Osteocyte (in vitro differentiated cells): Measurements from ENCODE around the gene CEMIP. TPM values are rescaled to one million over a fixed set of nuclear protein-coding genes. Genes with fewer than 3 reads are reported as not detected.

ENCODE experiments used
- DNase-seq: peaks from one replicate; pipeline ENCODE4 v3.0.0; 2021; ENCODE audit warnings: mixed read lengths; ENCODE audit not compliant: unreplicated experiment; ENCODE audit errors: extremely low spot score
- H3K27ac Mint-ChIP-seq: one replicate; pipeline ENCODE4 v1.8.0; 2021; ENCODE audit warnings: mild to moderate bottlenecking, mixed read lengths; ENCODE audit not compliant: unreplicated experiment
- H3K27me3 Mint-ChIP-seq: one replicate; pipeline ENCODE4 v1.8.0; 2021; ENCODE audit warnings: mixed read lengths; ENCODE audit not compliant: unreplicated experiment
- H3K36me3 Mint-ChIP-seq: one replicate; pipeline ENCODE4 v1.8.0; 2021; ENCODE audit warnings: mixed read lengths; ENCODE audit not compliant: unreplicated experiment
- H3K4me1 Mint-ChIP-seq: one replicate; pipeline ENCODE4 v1.8.0; 2021; ENCODE audit warnings: mixed read lengths; ENCODE audit not compliant: unreplicated experiment
- H3K4me3 Mint-ChIP-seq: one replicate; pipeline ENCODE4 v1.8.0; 2021; ENCODE audit warnings: mild to moderate bottlenecking, moderate library complexity, mixed read lengths; ENCODE audit not compliant: unreplicated experiment
- H3K9me3 Mint-ChIP-seq: one replicate; pipeline ENCODE4 v1.8.0; 2021; ENCODE audit warnings: mixed read lengths; ENCODE audit not compliant: unreplicated experiment
- CTCF ChIP-seq: fragments of 200-600 bp; sonication (generic); IDR thresholded peaks from 2 replicates; pipeline ENCODE4 v1.5.0; 2021; ENCODE audit warnings: antibody characterized with exemption, mild to moderate bottlenecking, moderate library complexity
- total RNA-seq: library from RNA; stranded (reverse); gene quantifications from 2 replicates; pipeline ENCODE4 v1.2.1, GENCODE V29; 2021

CEMIP gene
- total RNA-seq, 1 donor from 2014 or later, result 445 TPM

GRCh38 chr15:80828796-80829195, 49.6 kb downstream of the CEMIP start:
- peak overlapping the region; percentile 25 for H3K27ac Mint-ChIP-seq

GRCh38 chr15:80830677-80831076, 51.5 kb downstream of the CEMIP start:
- H3K36me3 Mint-ChIP-seq, result peaks cover 75% of the 10 kb centered on the region
- no peak overlapping the region for H3K4me3 Mint-ChIP-seq
- H3K27ac Mint-ChIP-seq, result peak overlapping the region; percentile 19
- H3K4me1 Mint-ChIP-seq, result peaks cover 65% of the 10 kb centered on the region
- H3K27me3 Mint-ChIP-seq, result no peaks in the 10 kb centered on the region
- no peak for DNase-seq
- H3K9me3 Mint-ChIP-seq, result no peaks in the 10 kb centered on the region
- TF ChIP-seq CTCF, result no peak

More at GRCh38 chr15:80828796-80829195, 49.6 kb downstream of the CEMIP start:
- H3K27me3 Mint-ChIP-seq, result no peaks in the 10 kb centered on the region
- no peaks in the 10 kb centered on the region for H3K9me3 Mint-ChIP-seq
- H3K4me1 Mint-ChIP-seq, result peaks cover 58% of the 10 kb centered on the region
- H3K36me3 Mint-ChIP-seq, result peaks cover 81% of the 10 kb centered on the region
- no peak for DNase-seq
- H3K4me3 Mint-ChIP-seq, result no peak overlapping the region
- no peak for TF ChIP-seq CTCF

GRCh38 chr15:80831192-80831591, 52.0 kb downstream of the CEMIP start:
- no peak for DNase-seq
- Mint-ChIP-seq H3K4me1 (peaks cover 65% of the 10 kb centered on the region), H3K36me3 (peaks cover 75% of the 10 kb centered on the region), H3K27me3 (no peaks in the 10 kb centered on the region), H3K9me3 (no peaks in the 10 kb centered on the region), H3K27ac (peak overlapping the region; percentile 19), H3K4me3 (no peak overlapping the region)
- no peak for TF ChIP-seq CTCF

- peak overlapping the region; percentile 54 for H3K27ac Mint-ChIP-seq
- no peaks in the 10 kb centered on the region for H3K9me3 Mint-ChIP-seq
- H3K27me3 Mint-ChIP-seq, result no peaks in the 10 kb centered on the region
- H3K36me3 Mint-ChIP-seq, result peaks cover 77% of the 10 kb centered on the region
- peak overlapping the region; percentile 38 for H3K4me3 Mint-ChIP-seq
- peaks cover 69% of the 10 kb centered on the region for H3K4me1 Mint-ChIP-seq
- no peak for TF ChIP-seq CTCF
- DNase-seq, result no peak
Observed at GRCh38 chr15:80831606-80832224, 52.5 kb downstream of the CEMIP start.

- Mint-ChIP-seq H3K4me3 (no peak overlapping the region), H3K9me3 (no peaks in the 10 kb centered on the region), H3K4me1 (peaks cover 70% of the 10 kb centered on the region), H3K27ac (peak overlapping the region; percentile 23), H3K36me3 (peaks cover 79% of the 10 kb centered on the region), H3K27me3 (no peaks in the 10 kb centered on the region)
- no peak for DNase-seq
- no peak for TF ChIP-seq CTCF
Observed at GRCh38 chr15:80832686-80833085, 53.5 kb downstream of the CEMIP start.
